Measurements from ENCODE around the gene LONP1. TPM values are rescaled to one million over a fixed set of nuclear protein-coding genes. Genes with fewer than 3 reads are reported as not detected.

Gene LONP1
- total and polyA plus RNA-seq, 2 of the 8 experiments (the other 6 are each of a cell fraction or from before 2014, with no cell fraction given): 98.1 to 117 TPM

GRCh38 chr19:5713228-5713627 lies 6.7 kb downstream of the LONP1 start:
- H4K5ac ChIP-seq (ENCODE audit: insufficient read length, low read depth, low read length): no peak overlapping the region
- 89% methylated on average over 8 of the region's 9 CpGs; no CpG with 5 or more reads in 1 of the 2 experiments for WGBS, 2 experiments (ENCODE audit: extremely low coverage in 1 of 2, insufficient coverage in 1 of 2, insufficient read length in 1 of 2, insufficient replicate concordance in 2 of 2, low coverage in 1 of 2, low lambda C conversion rate in 2 of 2, missing lambda C conversion rate in 1 of 2)
- H2AK5ac ChIP-seq (ENCODE audit: low read depth, low read length): no peak overlapping the region
- no peak overlapping the region for H3K23ac ChIP-seq (ENCODE audit: insufficient read length)
- POLR2A ChIA-PET (ENCODE audit: partially characterized antibody): interaction anchor here (0.6 to 22.4 kb wide), 8 partner anchors 9 to 373 kb away, joined by 3 to 620 read pairs (median 4); partner anchors contain the start of genes DUS3L, HSD11B1L, PRR22 and RPL36
- H3K9ac ChIP-seq (replicated peaks in 1 of 4; ENCODE audit: extremely low read depth in 1 of 4, low read depth in 3 of 4, low read length in 3 of 4): no peak overlapping the region
- no peak overlapping the region for H3K4me2 ChIP-seq (ENCODE audit: insufficient read depth in 1 of 2, low read depth in 2 of 2, low read length in 2 of 2)
- H3K4me3 ChIP-seq (ENCODE audit: extremely low read depth in 1 of 4, insufficient read depth in 2 of 4, low read depth in 3 of 4, low read length in 4 of 4): no peak overlapping the region
- H3K4me1 ChIP-seq (replicated peaks in 1 of 4; ENCODE audit: control insufficient read depth in 3 of 4, insufficient read depth in 4 of 4, low read length in 3 of 4): no peaks in the 10 kb centered on the region
- no peak overlapping the region for H3K14ac ChIP-seq (ENCODE audit: insufficient read length)
- CTCF ChIA-PET (ENCODE audit: partially characterized antibody): interaction anchor here (0.9 to 2.4 kb wide), 5 partner anchors 8 to 81 kb away, joined by 3 to 9 read pairs (median 6); partner anchors contain the start of genes CATSPERD and RPL36
- no peak overlapping the region for H2BK5ac ChIP-seq (ENCODE audit: low read depth, low read length)
- H3K18ac ChIP-seq (ENCODE audit: extremely low read depth, low read length): no peak overlapping the region
- FAIRE-seq (no peak), DNase-seq (ENCODE audit: low read depth in 1 of 2, low spot score in 2 of 2) (no peak)
- no peaks in the 10 kb centered on the region for H3K23me2 ChIP-seq (ENCODE audit: low read depth, low read length)
- H3K79me2 ChIP-seq (ENCODE audit: control insufficient read depth in 1 of 2, insufficient read depth in 2 of 2, low read length in 2 of 2): peaks cover 20 to 35% of the 10 kb centered on the region in 2 experiments
- peaks cover 30 to 55% (median 45%) of the 10 kb centered on the region in 4 experiments for H3K36me3 ChIP-seq (ENCODE audit: control insufficient read depth in 2 of 4, insufficient read depth in 4 of 4, low read length in 3 of 4)
- H2AFZ ChIP-seq (ENCODE audit: low read length): no peak overlapping the region
- no peak overlapping the region for H2BK120ac ChIP-seq (replicated peaks; ENCODE audit: low read depth, low read length)
- no peak overlapping the region for H3K56ac ChIP-seq (replicated peaks; ENCODE audit: insufficient read length, low read depth, low read length)
- H4K91ac ChIP-seq (replicated peaks; ENCODE audit: insufficient read length, low read length): no peak overlapping the region
- H3K4ac ChIP-seq (replicated peaks; ENCODE audit: insufficient read length, low read depth, low read length): no peak overlapping the region
- no peak overlapping the region for H3K27ac ChIP-seq (ENCODE audit: low read depth, low read length)
- H3K79me1 ChIP-seq (ENCODE audit: low read depth, low read length): peaks cover 10% of the 10 kb centered on the region
- H3K27me3 ChIP-seq (replicated peaks in 1 of 4; ENCODE audit: control insufficient read depth in 3 of 4, extremely low read depth in 1 of 4, insufficient read depth in 3 of 4, low read length in 3 of 4): no peaks in the 10 kb centered on the region
- H4K8ac ChIP-seq (ENCODE audit: extremely low read depth, insufficient read depth, low read length): no peak overlapping the region
- H4K20me1 ChIP-seq (replicated peaks in 1 of 2; ENCODE audit: control insufficient read depth in 1 of 2, insufficient read depth in 2 of 2, low read length in 2 of 2): peaks cover 13 to 18% of the 10 kb centered on the region in 2 experiments
- no peaks in the 10 kb centered on the region for H3K9me3 ChIP-seq (ENCODE audit: insufficient read depth in 2 of 2, low read depth in 1 of 2, low read length in 1 of 2)
- no peak overlapping the region for H2BK20ac ChIP-seq (ENCODE audit: low read length)
- no peak overlapping the region for H2BK15ac ChIP-seq (ENCODE audit: low read length)
- no peak overlapping the region for H2BK12ac ChIP-seq (ENCODE audit: low read depth, low read length)
- no peak for TF ChIP-seq E2F6 (IDR thresholded peaks at IDR 0.05)
- no peak for TF ChIP-seq SIN3A (conservative IDR thresholded peaks at IDR 0.05 in 1 of 2, IDR thresholded peaks at IDR 0.05 in 1 of 2; ENCODE audit: low read depth in 1 of 2, low read length in 2 of 2)
- TF ChIP-seq SIX5 (IDR thresholded peaks at IDR 0.05; ENCODE audit: low read depth, low read length): no peak
- no peak for TF ChIP-seq MAFK (IDR thresholded peaks at IDR 0.05; ENCODE audit: low read depth, low read length)
- TF ChIP-seq GTF2F1 (IDR thresholded peaks at IDR 0.05; ENCODE audit: borderline replicate concordance, low read depth, low read length): no peak
- TF ChIP-seq GABPA (IDR thresholded peaks at IDR 0.05; ENCODE audit: borderline replicate concordance, insufficient read depth, low read length): no peak
- no peak for TF ChIP-seq JUN (IDR thresholded peaks at IDR 0.05; ENCODE audit: low read depth, low read length)
- TF ChIP-seq ATF3 (IDR thresholded peaks at IDR 0.05; ENCODE audit: insufficient read depth, low read depth, low read length): no peak
- TF ChIP-seq CREB1 (IDR thresholded peaks at IDR 0.05): no peak
- TF ChIP-seq SIRT6 (IDR thresholded peaks at IDR 0.05; ENCODE audit: low read length): no peak
- TF ChIP-seq RFX5 (IDR thresholded peaks at IDR 0.05; ENCODE audit: borderline replicate concordance, low read depth, low read length): no peak
- no peak for TF ChIP-seq KDM5A (IDR thresholded peaks at IDR 0.05; ENCODE audit: low read length)
- no peak for TF ChIP-seq JUND (IDR thresholded peaks at IDR 0.05; ENCODE audit: low read length)

Measured in H1 (cell line).